Measurements from ENCODE around the gene FAM219A.

Gene FAM219A

DNA sequence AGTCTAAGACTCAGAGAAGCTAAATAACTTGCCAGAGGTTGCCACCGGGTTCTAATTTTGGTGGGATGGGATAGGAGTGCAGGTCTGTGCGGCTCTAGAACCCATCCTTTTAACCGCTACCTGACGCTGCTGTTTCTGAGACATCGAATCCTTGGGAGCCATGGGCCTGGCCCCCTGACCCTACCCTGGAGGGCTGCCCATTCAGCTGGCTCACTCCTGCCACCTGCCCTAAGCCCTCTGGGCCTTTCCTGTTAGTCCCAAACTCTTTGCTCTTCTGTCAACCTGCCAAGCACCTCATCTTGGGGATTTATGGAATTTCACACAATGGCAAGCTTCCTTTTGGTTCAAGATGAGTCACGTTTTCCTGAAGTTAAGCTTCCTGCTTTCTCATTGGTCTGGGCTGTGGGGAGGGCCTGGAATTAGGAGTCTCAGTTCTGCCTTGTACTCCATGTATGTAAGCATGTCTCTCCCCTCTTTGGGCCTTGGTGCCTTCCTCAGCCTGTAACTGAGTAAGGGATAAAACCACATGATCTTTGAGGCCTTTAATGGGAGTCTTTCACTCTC, 37.9 kb upstream of the FAM219A start:
- TF ChIP-seq, protein P1, sequence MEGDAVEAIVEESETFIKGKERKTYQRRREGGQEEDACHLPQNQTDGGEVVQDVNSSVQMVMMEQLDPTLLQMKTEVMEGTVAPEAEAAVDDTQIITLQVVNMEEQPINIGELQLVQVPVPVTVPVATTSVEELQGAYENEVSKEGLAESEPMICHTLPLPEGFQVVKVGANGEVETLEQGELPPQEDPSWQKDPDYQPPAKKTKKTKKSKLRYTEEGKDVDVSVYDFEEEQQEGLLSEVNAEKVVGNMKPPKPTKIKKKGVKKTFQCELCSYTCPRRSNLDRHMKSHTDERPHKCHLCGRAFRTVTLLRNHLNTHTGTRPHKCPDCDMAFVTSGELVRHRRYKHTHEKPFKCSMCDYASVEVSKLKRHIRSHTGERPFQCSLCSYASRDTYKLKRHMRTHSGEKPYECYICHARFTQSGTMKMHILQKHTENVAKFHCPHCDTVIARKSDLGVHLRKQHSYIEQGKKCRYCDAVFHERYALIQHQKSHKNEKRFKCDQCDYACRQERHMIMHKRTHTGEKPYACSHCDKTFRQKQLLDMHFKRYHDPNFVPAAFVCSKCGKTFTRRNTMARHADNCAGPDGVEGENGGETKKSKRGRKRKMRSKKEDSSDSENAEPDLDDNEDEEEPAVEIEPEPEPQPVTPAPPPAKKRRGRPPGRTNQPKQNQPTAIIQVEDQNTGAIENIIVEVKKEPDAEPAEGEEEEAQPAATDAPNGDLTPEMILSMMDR (IDR thresholded peaks at IDR 0.05; ENCODE audit: borderline replicate concordance, insufficient read depth, low read depth, low read length) = no peak
- no peak overlapping the region for H3K4me3 ChIP-seq (ENCODE audit: low read depth, low read length)

DNA sequence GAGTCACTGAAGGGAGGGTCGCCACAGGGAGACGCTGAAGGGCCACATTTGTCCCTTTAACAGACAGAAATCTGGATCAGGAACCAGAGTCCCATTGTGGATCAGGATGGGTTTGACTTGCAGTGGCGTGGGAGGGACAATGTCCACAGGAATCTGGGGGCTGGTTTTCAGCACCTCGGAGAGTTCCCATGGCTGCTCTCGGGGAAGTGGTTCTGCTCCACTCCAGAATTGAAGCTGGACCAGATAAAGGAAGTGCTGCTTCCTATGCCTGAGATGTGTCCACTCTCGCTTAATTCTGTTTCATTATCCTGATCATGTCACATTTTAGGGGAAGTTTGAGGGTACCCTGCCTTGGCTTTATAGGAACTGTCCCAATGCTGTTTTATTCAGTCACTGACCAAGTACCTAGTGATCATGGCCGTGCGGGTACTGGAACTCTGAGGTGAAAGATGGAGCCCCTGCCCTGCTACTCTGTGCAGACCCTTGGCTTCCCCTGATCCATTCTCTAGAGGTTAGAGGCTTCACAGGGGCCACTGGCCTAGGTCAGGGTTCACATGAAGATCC, 35.7 kb upstream of the FAM219A start:
- H3K4me3 ChIP-seq (ENCODE audit: low read depth, low read length) = no peak overlapping the region
- TF ChIP-seq, protein P1 (IDR thresholded peaks at IDR 0.05; ENCODE audit: borderline replicate concordance, insufficient read depth, low read depth, low read length) = no peak

DNA sequence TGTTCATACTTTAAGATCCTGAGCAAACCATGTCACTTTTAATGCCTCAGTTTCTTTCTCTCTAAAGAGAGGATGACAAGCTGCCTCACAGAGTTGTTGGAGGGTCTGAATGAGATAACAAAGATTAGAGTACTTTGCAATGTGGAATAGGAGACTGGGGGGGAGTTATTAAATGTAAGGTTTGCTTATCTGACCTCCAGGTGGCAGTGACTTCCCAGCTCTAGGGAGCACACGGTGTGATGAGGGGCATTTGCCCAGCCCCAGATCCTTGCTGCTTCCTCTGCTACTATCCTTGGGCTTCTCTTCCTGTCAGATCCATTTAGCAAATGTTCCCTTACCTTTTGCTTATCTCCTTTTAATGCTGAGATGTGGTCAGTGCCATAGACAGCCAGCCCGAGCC, 33.7 kb upstream of the FAM219A start:
- TF ChIP-seq, protein P1 (IDR thresholded peaks at IDR 0.05; ENCODE audit: borderline replicate concordance, insufficient read depth, low read depth, low read length) = no peak
- no peak overlapping the region for H3K4me3 ChIP-seq (ENCODE audit: low read depth, low read length)

DNA sequence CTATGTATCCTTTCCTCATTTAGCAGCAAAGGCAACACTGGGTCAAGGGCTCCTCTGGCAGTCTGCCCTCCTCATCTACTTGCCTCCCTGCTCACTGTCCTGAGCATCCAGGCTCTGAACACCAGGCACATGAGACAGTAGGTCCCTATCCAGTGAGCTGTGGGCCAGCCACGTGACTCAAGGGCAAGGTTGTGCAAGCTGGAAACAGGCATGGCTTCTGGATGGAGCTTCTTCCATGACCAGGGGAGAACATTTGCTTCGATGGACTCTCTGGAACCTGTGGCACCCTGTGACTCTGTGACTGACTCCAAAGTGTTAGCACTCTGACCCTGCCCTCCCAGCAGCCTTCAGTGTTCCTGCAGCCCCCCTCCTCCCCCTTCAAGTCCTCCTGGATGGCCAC, 33.2 kb upstream of the FAM219A start:
- no peak overlapping the region for H3K4me3 ChIP-seq (ENCODE audit: low read depth, low read length)
- TF ChIP-seq, protein P1 (IDR thresholded peaks at IDR 0.05; ENCODE audit: borderline replicate concordance, insufficient read depth, low read depth, low read length) = no peak

DNA sequence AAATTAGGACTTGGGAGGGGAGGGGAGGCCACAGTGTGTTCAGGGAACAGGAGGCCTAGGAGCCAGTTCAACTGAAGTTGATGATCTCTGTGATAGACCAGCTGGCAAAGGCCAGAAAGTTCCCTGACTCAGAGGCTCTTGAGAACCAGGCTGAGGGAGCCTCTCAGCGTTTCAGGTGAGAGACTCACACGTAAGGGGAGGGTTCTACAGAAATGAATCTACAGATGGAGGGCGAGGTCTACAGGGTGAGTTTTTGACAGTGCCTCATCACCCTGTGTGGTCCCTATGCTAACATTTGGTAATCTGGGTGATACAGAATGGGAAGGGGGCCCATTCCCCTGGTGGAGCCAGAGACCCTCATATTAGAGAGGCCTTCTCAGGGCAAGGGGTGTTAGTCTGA, 32.4 kb upstream of the FAM219A start:
- no peak overlapping the region for H3K4me3 ChIP-seq (ENCODE audit: low read depth, low read length)
- TF ChIP-seq, protein P1 (IDR thresholded peaks at IDR 0.05; ENCODE audit: borderline replicate concordance, insufficient read depth, low read depth, low read length) = no peak

DNA sequence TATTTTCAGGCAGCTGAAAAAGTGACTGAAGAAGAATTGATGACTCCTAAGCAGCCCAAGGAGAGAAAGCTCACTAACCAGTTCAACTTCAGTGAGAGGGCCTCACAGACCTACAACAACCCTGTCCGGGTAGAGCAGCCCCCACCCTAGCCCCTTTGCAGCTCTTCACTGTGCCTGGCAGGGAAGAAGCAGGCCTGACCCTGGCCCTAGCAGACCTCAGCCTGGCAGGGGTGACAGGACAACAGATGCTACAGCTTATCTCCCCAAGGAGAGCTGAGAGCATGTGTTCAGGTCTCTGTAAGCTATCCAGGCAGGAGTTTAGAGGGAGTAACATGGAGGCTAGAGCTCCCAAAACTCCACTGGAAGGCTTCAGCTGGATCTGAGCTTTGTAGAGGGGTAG, 32.0 kb upstream of the FAM219A start:
- TF ChIP-seq, protein P1 (IDR thresholded peaks at IDR 0.05; ENCODE audit: borderline replicate concordance, insufficient read depth, low read depth, low read length) = no peak
- no peak overlapping the region for H3K4me3 ChIP-seq (ENCODE audit: low read depth, low read length)

DNA sequence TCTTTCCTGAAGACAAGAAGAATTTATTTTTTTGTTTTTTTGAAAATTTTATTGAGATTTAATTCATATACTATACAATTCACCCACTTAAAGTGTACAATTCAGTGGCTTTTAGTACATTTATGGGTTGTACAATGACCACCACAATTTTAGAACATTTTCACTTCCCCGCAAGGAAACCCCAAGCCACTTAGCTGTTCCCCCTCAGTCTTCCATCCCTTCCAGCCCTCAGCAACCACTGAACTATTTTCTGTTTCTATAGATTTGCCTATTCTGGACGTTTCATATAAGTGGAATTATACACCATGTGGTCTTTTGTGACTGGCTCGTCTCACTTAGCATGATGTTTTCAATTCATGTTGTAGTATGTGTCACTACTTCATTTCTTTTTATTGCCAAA, 28.2 kb upstream of the FAM219A start:
- H3K4me3 ChIP-seq (ENCODE audit: low read depth, low read length) = no peak overlapping the region
- TF ChIP-seq, protein P1 (IDR thresholded peaks at IDR 0.05; ENCODE audit: borderline replicate concordance, insufficient read depth, low read depth, low read length) = no peak

Measured in GM12875 (cell line).